Choroid plexus epithelial cell (primary cell): ENCODE measurements around the gene FNIP1.

Experiments
- DNase-seq: peaks from one replicate; pipeline ENCODE4 v3.0.0-alpha.2; 2010; ENCODE audit warnings: low read depth
- H3K4me3 ChIP-seq: 2 replicates; pipeline ENCODE4 v1.5.1; 2011; ENCODE audit warnings: low read depth, mild to moderate bottlenecking, control low read depth, low read length, moderate library complexity
- CTCF ChIP-seq: conservative IDR thresholded peaks from 2 replicates; pipeline ENCODE4 v1.5.1; 2011; ENCODE audit warnings: low read depth, mild to moderate bottlenecking, control low read depth, inconsistent platforms, low read length, moderate library complexity

The FNIP1 gene

GRCh38 chr5:131640043-131640856 lies 156.6 kb downstream of the FNIP1 start:
- no peak for TF ChIP-seq CTCF
- H3K4me3 ChIP-seq = no peak overlapping the region
- DNase-seq = peak; percentile 19

DNA sequence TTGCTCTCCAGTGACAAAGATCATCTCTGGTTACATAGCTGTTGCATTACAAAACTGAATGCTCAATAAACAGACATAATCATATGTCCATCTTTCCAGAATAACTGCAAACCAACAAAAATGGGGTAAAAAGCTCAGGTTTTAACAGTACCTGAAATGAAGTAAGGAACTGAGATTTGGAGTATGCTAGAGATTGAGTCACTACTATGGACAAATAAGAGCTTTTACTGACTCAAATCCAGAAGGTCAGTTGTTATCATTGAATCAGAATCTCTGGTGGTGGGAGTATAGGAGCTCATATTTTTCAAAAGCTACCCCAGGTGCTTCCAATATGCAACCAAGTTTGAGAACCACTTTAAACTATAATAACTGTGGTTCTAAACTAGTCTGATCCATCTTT lies 157.7 kb downstream of the FNIP1 start:
- TF ChIP-seq CTCF = no peak
- no peak overlapping the region for H3K4me3 ChIP-seq
- no peak for DNase-seq

GRCh38 chr5:131637694-131638093 lies 159.1 kb downstream of the FNIP1 start:
- no peak for TF ChIP-seq CTCF
- peak; percentile 18 for DNase-seq
- H3K4me3 ChIP-seq = no peak overlapping the region

GRCh38 chr5:131635684-131636572 lies 160.9 kb downstream of the FNIP1 start:
- peak; percentile 65 for DNase-seq
- TF ChIP-seq CTCF = no peak

DNA sequence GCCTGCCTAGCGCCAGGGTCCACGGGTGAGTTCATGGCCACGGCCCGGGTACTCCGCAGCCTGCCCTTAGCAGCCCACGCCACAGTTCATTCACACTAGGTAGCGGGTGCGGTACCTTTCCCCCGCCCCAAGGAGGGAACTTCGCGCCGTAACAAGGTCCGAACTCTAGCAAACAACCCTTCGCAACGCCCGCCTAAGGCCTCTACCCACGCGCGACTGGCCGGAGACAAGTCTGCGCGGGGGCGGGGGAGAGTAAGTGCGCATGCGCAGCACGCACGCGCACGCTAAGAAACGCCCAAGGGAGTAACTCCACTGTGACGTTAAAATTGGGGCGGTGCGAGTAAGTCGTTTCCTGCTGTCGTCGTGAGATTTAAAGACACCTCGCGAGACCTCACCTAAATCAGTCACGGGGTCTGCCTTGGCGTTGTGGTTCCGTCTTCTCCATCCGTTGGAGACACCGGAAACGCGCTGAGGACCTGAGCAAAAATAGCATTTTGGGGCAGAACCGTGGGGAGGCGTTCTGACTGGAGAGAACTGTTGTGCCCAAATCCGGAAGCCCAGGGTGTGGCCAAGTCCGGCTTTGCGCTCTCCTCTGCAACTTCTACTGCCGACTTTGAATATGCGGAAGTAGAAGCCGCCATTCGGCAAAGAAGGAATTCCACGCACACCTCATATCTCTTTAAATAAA lies 161.7 kb downstream of the FNIP1 start, which contains the start of gene RAPGEF6:
Gene RAPGEF6, minus strand, starts transcription at position 234 of the 688 bp plus-strand sequence. Its CDS starts 199 bp downstream, at position 35.
- peak; percentile 100 for DNase-seq
- peak; percentile 10 for TF ChIP-seq CTCF
- H3K4me3 ChIP-seq = peak within 1 kb of the TSS; percentile 77

More at GRCh38 chr5:131635684-131636572, 160.9 kb downstream of the FNIP1 start:
- peak overlapping the region; percentile 63 for H3K4me3 ChIP-seq

GRCh38 chr5:131634666-131634995 lies 162.2 kb downstream of the FNIP1 start:
- DNase-seq = peak; percentile 55
- peak overlapping the region; percentile 77 for H3K4me3 ChIP-seq
- peak; percentile 7 for TF ChIP-seq CTCF
